T-helper 1 cell treated with Interleukin-12 subunit alpha and Interleukin-12 subunit beta and Interleukin-4 antibody, amounts not matched to agents 30 μg/mL and 1 μg/mL, for 36 hours (primary cell): ENCODE measurements around the gene DMGDH.
A peak's percentile ranks its signal among the peaks of the same experiment; 100 is the strongest.

Experiments
- H3K27ac Mint-ChIP-seq: one replicate; pipeline ENCODE4 v1.8.0; 2021; ENCODE audit warnings: mild to moderate bottlenecking, mixed read lengths
- H3K27me3 Mint-ChIP-seq: one replicate; pipeline ENCODE4 v1.8.0; 2021; ENCODE audit warnings: low read depth, mixed read lengths
- H3K36me3 Mint-ChIP-seq: one replicate; pipeline ENCODE4 v1.8.0; 2021; ENCODE audit warnings: low read depth, mixed read lengths
- H3K4me1 Mint-ChIP-seq: one replicate; pipeline ENCODE4 v1.8.0; 2021; ENCODE audit warnings: low read depth, mixed read lengths
- H3K4me3 Mint-ChIP-seq: one replicate; pipeline ENCODE4 v1.8.0; 2021; ENCODE audit warnings: mild to moderate bottlenecking, moderate library complexity, mixed read lengths
- H3K9me3 Mint-ChIP-seq: one replicate; pipeline ENCODE4 v1.8.0; 2021; ENCODE audit warnings: mixed read lengths

DMGDH gene

GRCh38 chr5:79011219-79011836 is 58.1 kb downstream of the DMGDH start:
- H3K36me3 Mint-ChIP-seq, result no peaks in the 10 kb centered on the region
- peaks cover 41% of the 10 kb centered on the region for H3K27me3 Mint-ChIP-seq
- H3K9me3 Mint-ChIP-seq, result no peaks in the 10 kb centered on the region
- no peak overlapping the region for H3K4me3 Mint-ChIP-seq
- H3K27ac Mint-ChIP-seq, result no peak overlapping the region
- H3K4me1 Mint-ChIP-seq, result no peaks in the 10 kb centered on the region

- H3K36me3 Mint-ChIP-seq, result no peaks in the 10 kb centered on the region
- H3K27ac Mint-ChIP-seq, result no peak overlapping the region
- H3K9me3 Mint-ChIP-seq, result no peaks in the 10 kb centered on the region
- H3K27me3 Mint-ChIP-seq, result peaks cover 43% of the 10 kb centered on the region
- no peak overlapping the region for H3K4me3 Mint-ChIP-seq
- H3K4me1 Mint-ChIP-seq, result no peaks in the 10 kb centered on the region
Observed at GRCh38 chr5:79008362-79008761, 61.1 kb downstream of the DMGDH start.

- H3K27ac Mint-ChIP-seq, result no peak overlapping the region
- H3K4me1 Mint-ChIP-seq, result no peaks in the 10 kb centered on the region
- H3K27me3 Mint-ChIP-seq, result peaks cover 44% of the 10 kb centered on the region
- no peaks in the 10 kb centered on the region for H3K9me3 Mint-ChIP-seq
- H3K36me3 Mint-ChIP-seq, result no peaks in the 10 kb centered on the region
- H3K4me3 Mint-ChIP-seq, result no peak overlapping the region
Observed at GRCh38 chr5:79007872-79008271, 61.6 kb downstream of the DMGDH start.

GRCh38 chr5:79005936-79006631 is 63.4 kb downstream of the DMGDH start:
- Mint-ChIP-seq H3K27me3 (peaks cover 49% of the 10 kb centered on the region), H3K9me3 (no peaks in the 10 kb centered on the region), H3K4me3 (no peak overlapping the region)

GRCh38 chr5:79005151-79005550 is 64.3 kb downstream of the DMGDH start:
- no peaks in the 10 kb centered on the region for H3K4me1 Mint-ChIP-seq
- no peak overlapping the region for H3K27ac Mint-ChIP-seq
- no peaks in the 10 kb centered on the region for H3K9me3 Mint-ChIP-seq
- H3K36me3 Mint-ChIP-seq, result no peaks in the 10 kb centered on the region
- peaks cover 45% of the 10 kb centered on the region for H3K27me3 Mint-ChIP-seq
- H3K4me3 Mint-ChIP-seq, result no peak overlapping the region

More at GRCh38 chr5:79005936-79006631, 63.4 kb downstream of the DMGDH start:
- Mint-ChIP-seq H3K4me1 (no peaks in the 10 kb centered on the region), H3K36me3 (no peaks in the 10 kb centered on the region), H3K27ac (no peak overlapping the region)

- H3K4me3 Mint-ChIP-seq, result no peak overlapping the region
- H3K27ac Mint-ChIP-seq, result no peak overlapping the region
- no peaks in the 10 kb centered on the region for H3K9me3 Mint-ChIP-seq
- H3K4me1 Mint-ChIP-seq, result no peaks in the 10 kb centered on the region
- H3K27me3 Mint-ChIP-seq, result peaks cover 55% of the 10 kb centered on the region
- no peaks in the 10 kb centered on the region for H3K36me3 Mint-ChIP-seq
Observed at GRCh38 chr5:79002374-79002773, 67.1 kb downstream of the DMGDH start.

GRCh38 chr5:79001471-79001870 is 68.0 kb downstream of the DMGDH start:
- Mint-ChIP-seq H3K9me3 (no peaks in the 10 kb centered on the region), H3K36me3 (no peaks in the 10 kb centered on the region), H3K27ac (no peak overlapping the region), H3K4me3 (no peak overlapping the region), H3K4me1 (no peaks in the 10 kb centered on the region), H3K27me3 (peaks cover 50% of the 10 kb centered on the region)

- peaks cover 5% of the 10 kb centered on the region for H3K4me1 Mint-ChIP-seq
- H3K27me3 Mint-ChIP-seq, result peaks cover 31% of the 10 kb centered on the region
- no peak overlapping the region for H3K4me3 Mint-ChIP-seq
- H3K9me3 Mint-ChIP-seq, result no peaks in the 10 kb centered on the region
- no peak overlapping the region for H3K27ac Mint-ChIP-seq
- no peaks in the 10 kb centered on the region for H3K36me3 Mint-ChIP-seq
Observed at GRCh38 chr5:78997090-78997489, 72.4 kb downstream of the DMGDH start.

GRCh38 chr5:78995521-78996007 is 73.9 kb downstream of the DMGDH start:
- H3K27me3 Mint-ChIP-seq, result peaks cover 34% of the 10 kb centered on the region
- H3K4me1 Mint-ChIP-seq, result peaks cover 5% of the 10 kb centered on the region
- no peak overlapping the region for H3K4me3 Mint-ChIP-seq
- H3K36me3 Mint-ChIP-seq, result peaks cover 1% of the 10 kb centered on the region
- H3K27ac Mint-ChIP-seq, result no peak overlapping the region
- no peaks in the 10 kb centered on the region for H3K9me3 Mint-ChIP-seq

- Mint-ChIP-seq H3K27ac (no peak overlapping the region), H3K4me1 (peaks cover 5% of the 10 kb centered on the region), H3K27me3 (peaks cover 25% of the 10 kb centered on the region)
Observed at GRCh38 chr5:78993165-78993564, 76.3 kb downstream of the DMGDH start.

GRCh38 chr5:78992146-78992545 is 77.3 kb downstream of the DMGDH start:
- H3K27me3 Mint-ChIP-seq, result peaks cover 26% of the 10 kb centered on the region

More at GRCh38 chr5:78993165-78993564, 76.3 kb downstream of the DMGDH start:
- Mint-ChIP-seq H3K9me3 (no peaks in the 10 kb centered on the region), H3K4me3 (no peak overlapping the region), H3K36me3 (peaks cover 1% of the 10 kb centered on the region)

GRCh38 chr5:78989080-78989479 is 80.4 kb downstream of the DMGDH start:
- H3K36me3 Mint-ChIP-seq, result peaks cover 1% of the 10 kb centered on the region
- H3K4me1 Mint-ChIP-seq, result peaks cover 16% of the 10 kb centered on the region

More at GRCh38 chr5:78992146-78992545, 77.3 kb downstream of the DMGDH start:
- Mint-ChIP-seq H3K4me3 (no peak overlapping the region), H3K4me1 (peaks cover 5% of the 10 kb centered on the region), H3K9me3 (no peaks in the 10 kb centered on the region), H3K27ac (no peak overlapping the region), H3K36me3 (peaks cover 1% of the 10 kb centered on the region)

GRCh38 chr5:78985725-78986223 is 83.7 kb downstream of the DMGDH start:
- peaks cover under 1% of the 10 kb centered on the region for H3K36me3 Mint-ChIP-seq
- H3K27me3 Mint-ChIP-seq, result peaks cover 12% of the 10 kb centered on the region
- H3K4me3 Mint-ChIP-seq, result peak overlapping the region; percentile 85
- no peaks in the 10 kb centered on the region for H3K9me3 Mint-ChIP-seq
- H3K27ac Mint-ChIP-seq, result peak overlapping the region; percentile 93
- peaks cover 20% of the 10 kb centered on the region for H3K4me1 Mint-ChIP-seq

More at GRCh38 chr5:78989080-78989479, 80.4 kb downstream of the DMGDH start:
- Mint-ChIP-seq H3K27me3 (peaks cover 17% of the 10 kb centered on the region), H3K27ac (no peak overlapping the region), H3K4me3 (no peak overlapping the region), H3K9me3 (no peaks in the 10 kb centered on the region)

- H3K4me3 Mint-ChIP-seq, result peak within 1 kb of the TSS; percentile 85
- peak within 1 kb of the TSS; percentile 93 for H3K27ac Mint-ChIP-seq
- no peaks in the 10 kb centered on the region for H3K36me3 Mint-ChIP-seq
- H3K4me1 Mint-ChIP-seq, result peaks cover 22% of the 10 kb centered on the region
- H3K27me3 Mint-ChIP-seq, result peaks cover 12% of the 10 kb centered on the region
- H3K9me3 Mint-ChIP-seq, result no peaks in the 10 kb centered on the region
Observed at GRCh38 chr5:78985116-78985724, 84.3 kb downstream of the DMGDH start, which contains the start of gene ARSB. Gene ARSB (minus strand): TSS chr5:78985310. CDS start chr5:78985248, 62 bp downstream.
